Sigmoid colon (tissue), 4 donors: ENCODE results near the gene FGF11.

Source experiments
- CTCF ChIP-seq, 4 experiments: fragments of 450-650 bp in 3 of 4; fragments of 200-600 bp in 1 of 4; IDR thresholded peaks; one replicate each; pipeline ENCODE4 v1.5.1; 2016 to 2019; ENCODE audit warnings: antibody characterized with exemption in 4 of 4, mild to moderate bottlenecking in 3 of 4, moderate library complexity in 2 of 4
- EP300 ChIP-seq, 4 donors: sonication (generic); formaldehyde crosslinking; IDR thresholded peaks; one replicate each; pipeline ENCODE4 v1.6.1; 2017; ENCODE audit warnings: antibody characterized with exemption in 4 of 4
- POLR2A ChIP-seq, 2 donors: fragments of 450-650 bp; IDR thresholded peaks; one replicate each; pipeline ENCODE4 v1.6.1; 2016; ENCODE audit warnings: antibody characterized with exemption in 2 of 2, mild to moderate bottlenecking in 2 of 2, moderate library complexity in 2 of 2
- POLR2AphosphoS5 ChIP-seq, 4 donors: sonication (generic); formaldehyde crosslinking; IDR thresholded peaks; one replicate each; pipeline ENCODE4 v1.6.1; 2017; ENCODE audit warnings: antibody characterized with exemption in 4 of 4

- TF ChIP-seq CTCF (IDR thresholded peaks at IDR 0.05) (no peak), EP300 (IDR thresholded peaks at IDR 0.05) (peak in 2 of 4 donors; percentile 29 to 70), POLR2A (IDR thresholded peaks at IDR 0.05) (peak; percentile 100), POLR2AphosphoS5 (IDR thresholded peaks at IDR 0.05) (peak; percentile 100)
Measured at GRCh38 chr17:7484067-7484918, 45.0 kb downstream of the FGF11 start, which contains the start of gene POLR2A.
